K562 (cell line): ENCODE measurements around the gene QRICH1. TPM values are rescaled to one million over a fixed set of nuclear protein-coding genes. Genes with fewer than 3 reads are reported as not detected.

Experiments
- CBX1 ChIP-seq: sonication (generic); IDR thresholded peaks from 2 replicates; pipeline ENCODE4 v1.6.1; 2016; ENCODE audit warnings: antibody characterized with exemption, low read depth, mild to moderate bottlenecking
- CCNT2 ChIP-seq: IDR thresholded peaks from 2 replicates; pipeline ENCODE4 v1.6.1; 2011; ENCODE audit warnings: borderline replicate concordance, low read depth, mild to moderate bottlenecking, moderate library complexity, mixed read lengths, low read length; ENCODE audit not compliant: insufficient read length; ENCODE audit errors: extremely low read depth
- CHAMP1 ChIP-seq: fragments of 450-650 bp; IDR thresholded peaks from 2 replicates; pipeline ENCODE4 v1.6.1; 2016; ENCODE audit warnings: mild to moderate bottlenecking
- CREM ChIP-seq: IDR thresholded peaks from 2 replicates; pipeline ENCODE4 v1.6.1; 2014; ENCODE audit warnings: antibody characterized with exemption, low read depth
- CTBP1 ChIP-seq: fragments of 450-650 bp; IDR thresholded peaks from 2 replicates; pipeline ENCODE4 v1.6.1; 2016; ENCODE audit warnings: borderline replicate concordance
- CXXC5 ChIP-seq: fragments of 250-450 bp; sonication (Bioruptor Pico); IDR thresholded peaks from 2 replicates; pipeline ENCODE4 v1.8.0; 2022; ENCODE audit warnings: inconsistent platforms, mild to moderate bottlenecking, moderate library complexity
- EWSR1 ChIP-seq: fragments of 450-650 bp; IDR thresholded peaks from 2 replicates; pipeline ENCODE4 v1.6.1; 2018; ENCODE audit warnings: borderline replicate concordance, mild to moderate bottlenecking, low read depth, moderate library complexity; ENCODE audit not compliant: partially characterized antibody
- FOXJ2 ChIP-seq: fragments of 200-800 bp; sonication (Bioruptor generic); IDR thresholded peaks from 2 replicates; pipeline ENCODE4 v1.6.1; 2016; ENCODE audit warnings: missing genetic modification characterization, missing compliant biosample characterization
- FOXJ3 ChIP-seq: sonication (generic); formaldehyde crosslinking; IDR thresholded peaks from 2 replicates; pipeline ENCODE4 v1.4.0; 2020; ENCODE audit warnings: mild to moderate bottlenecking, missing genetic modification reagents
- HDAC1 ChIP-seq, 2 experiments: fragments of 450-650 bp; IDR thresholded peaks; 2 replicates each; pipeline ENCODE4 v1.6.1; 2016 to 2017; ENCODE audit warnings: inconsistent platforms in 1 of 2, mild to moderate bottlenecking in 1 of 2, moderate library complexity in 1 of 2
- KAT7 ChIP-seq: sonication (generic); formaldehyde crosslinking; IDR thresholded peaks from 2 replicates; pipeline ENCODE4 v1.8.0; 2022; ENCODE audit warnings: missing genetic modification reagents, mild to moderate bottlenecking, borderline replicate concordance
- MYC ChIP-seq, 2 experiments: fragments of 250-450 bp in 1 of 2; sonication (Bioruptor Pico) in 1 of 2; IDR thresholded peaks; 2 replicates each; pipeline versions ENCODE4 v1.5.1 to v1.6.1; 2012 to 2021; ENCODE audit warnings: low read depth in 2 of 2, borderline replicate concordance in 1 of 2, improper control_type of control experiment in 1 of 2, low read length in 1 of 2, mild to moderate bottlenecking in 1 of 2, moderate library complexity in 1 of 2
- PRPF4 ChIP-seq: fragments of 200-400 bp; formaldehyde crosslinking; IDR thresholded peaks from one replicate; pipeline ENCODE4 v1.6.1; 2017; ENCODE audit warnings: low read length, low read depth, mild to moderate bottlenecking; ENCODE audit not compliant: insufficient read depth, poor library complexity, severe bottlenecking
- TCFL5 ChIP-seq: fragments of 250-450 bp; sonication (Bioruptor Pico); conservative IDR thresholded peaks from 2 replicates; pipeline ENCODE4 v1.6.1; 2021; ENCODE audit warnings: mild to moderate bottlenecking, moderate library complexity, matching md5 sums
- TGIF2 ChIP-seq: sonication (generic); formaldehyde crosslinking; IDR thresholded peaks from 2 replicates; pipeline ENCODE4 v1.8.1; 2022; ENCODE audit warnings: mild to moderate bottlenecking, missing genetic modification reagents, moderate library complexity
- ZNF12 ChIP-seq: sonication (generic); formaldehyde crosslinking; IDR thresholded peaks from 2 replicates; pipeline ENCODE4 v1.4.0; 2020; ENCODE audit warnings: mild to moderate bottlenecking, missing genetic modification reagents
- ZNF175 ChIP-seq: fragments of 200-800 bp; sonication (Bioruptor generic); IDR thresholded peaks from 2 replicates; pipeline ENCODE4 v1.6.1; 2016; ENCODE audit warnings: low read depth, mild to moderate bottlenecking, missing genetic modification characterization, missing compliant biosample characterization
- ZNF766 ChIP-seq: fragments of 200-800 bp; sonication (Bioruptor generic); conservative IDR thresholded peaks from 2 replicates; pipeline ENCODE4 v1.6.1; 2016; ENCODE audit warnings: missing genetic modification characterization, missing compliant biosample characterization
- polyA plus RNA-seq, 8 experiments: library from polyadenylated mRNA; depleted of rRNA in 4 of 8; stranded (reverse) in 5 of 8; unstranded in 3 of 8; fragments of >200 nt; fragmentation: Nextera tagmentation in 2 of 8; fragmentation: Illumina TruSeq in 1 of 8; extraction: Ambion mirVana in 2 of 8; extraction: Trizol in 1 of 8; gene quantifications; 2 replicates each; pipeline versions ENCODE4 v1.2.1 to v1.2.3, GENCODE V29; 2011 to 2014; ENCODE audit warnings: inconsistent platforms in 1 of 8, missing spikeins in 1 of 8
- total RNA-seq, 7 experiments: library from RNA; depleted of rRNA in 6 of 7; stranded (reverse); fragments of >200 nt in 6 of 7; fragmentation: Illumina TruSeq in 2 of 7; extraction: Trizol in 2 of 7; gene quantifications; 2 replicates each; pipeline versions ENCODE4 v1.2.1 to v1.2.3, GENCODE V29; 2011 to 2021; ENCODE audit warnings: low replicate concordance in 1 of 7
- TF ChIP-seq, protein P1 (sequence below), 2 experiments: fragments of 450-650 bp in 1 of 2; sonication (generic) in 1 of 2; formaldehyde crosslinking in 1 of 2; IDR thresholded peaks in 1 of 2; conservative IDR thresholded peaks in 1 of 2; 2 replicates each; pipeline versions ENCODE4 v1.6.1 to v1.8.1; 2016 to 2023; ENCODE audit warnings: mild to moderate bottlenecking in 2 of 2, moderate library complexity in 2 of 2, inconsistent platforms in 1 of 2, missing genetic modification reagents in 1 of 2
- TF ChIP-seq, protein P2 (sequence below): fragments of 450-650 bp; IDR thresholded peaks from 2 replicates; pipeline ENCODE4 v1.6.1; 2016; ENCODE audit warnings: borderline replicate concordance

The QRICH1 gene
- total and polyA plus RNA-seq, 9 of the 15 experiments (the other 6 are each of a cell fraction or from before 2014, with no cell fraction given): 20.1 to 99.2 (median 56.7) TPM

DNA sequence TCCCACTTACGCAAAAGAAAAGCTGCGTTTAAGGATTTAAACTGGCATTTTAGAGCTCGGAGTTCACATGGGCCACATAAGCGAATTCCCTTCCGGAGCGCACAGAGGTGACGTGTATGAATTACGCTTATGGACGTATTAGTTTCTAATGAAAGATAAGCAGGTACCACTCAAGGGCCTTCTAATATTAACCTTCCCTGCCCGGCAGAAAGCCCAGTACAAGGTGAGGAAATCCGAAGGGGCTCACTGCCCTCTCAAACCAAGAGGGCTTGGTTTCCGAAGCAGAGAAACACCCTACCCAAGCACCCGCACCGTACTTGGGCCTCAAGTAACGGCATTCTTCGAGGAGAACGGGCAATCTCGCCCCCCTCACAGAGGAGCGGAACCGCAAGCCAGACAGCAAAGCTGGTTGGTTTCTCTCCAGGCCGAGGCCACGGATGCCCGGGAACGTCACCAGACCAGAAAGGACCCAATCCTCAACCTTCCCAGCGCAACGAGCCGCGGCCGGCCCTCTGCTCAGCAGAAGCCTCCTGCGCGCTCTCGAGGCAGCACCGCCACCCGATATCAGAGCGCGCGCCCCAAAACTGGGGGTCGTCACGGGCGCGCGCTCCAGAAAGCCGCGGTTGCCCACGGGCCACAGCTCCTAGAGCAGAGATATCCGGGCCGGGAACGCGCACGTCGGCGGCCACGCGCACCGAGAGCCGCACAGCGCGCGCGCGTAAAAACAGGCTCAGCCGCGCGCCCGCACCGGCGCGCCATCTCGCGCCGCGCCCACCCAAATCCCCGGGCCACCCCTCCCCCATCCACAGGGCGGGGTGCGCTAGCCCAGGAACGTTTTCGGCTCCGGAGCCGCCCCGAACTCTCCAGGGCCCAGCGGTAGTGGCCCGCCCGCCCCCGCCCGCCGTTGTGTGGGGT, 676 bp downstream of the QRICH1 start (continued):
- TF ChIP-seq ZNF12 (CRISPR knock-in tag) (no peak), PRPF4 (peak; percentile 69), HDAC1 (IDR thresholded peaks at IDR 0.05) (0 out of 4 replicates have a peak, but pooled peaks of 1 of the 2 experiments have one; percentile 14), FOXJ3 (CRISPR knock-in tag) (no peak), CCNT2 (peak; percentile 80), TCFL5 (CRISPR knock-in tag) (no peak), MYC (IDR thresholded peaks at IDR 0.05; ENCODE audit: low read depth, low read length) (peak; percentile 66; the same call in 1 of the 2 replicates), MYC (CRISPR knock-in tag; IDR thresholded peaks at IDR 0.05; ENCODE audit: borderline replicate concordance, low read depth) (no peak), TGIF2 (CRISPR knock-in tag) (peak; percentile 44; the same call in 1 of the 2 replicates), CBX1 (no peak), CTBP1 (peak; percentile 45; the same call in 1 of the 2 replicates), ZNF175 (CRISPR knock-in tag) (0 out of 2 replicates have a peak, but pooled peaks have one; percentile 29), CHAMP1 (no peak), EWSR1 (no peak), KAT7 (CRISPR knock-in tag) (0 out of 2 replicates have a peak, but pooled peaks have one; percentile 11), CREM (peak; percentile 74), CXXC5 (CRISPR knock-in tag) (peak; percentile 61), FOXJ2 (tag) (no peak), ZNF766 (peak; percentile 81)
- TF ChIP-seq, protein P1, sequence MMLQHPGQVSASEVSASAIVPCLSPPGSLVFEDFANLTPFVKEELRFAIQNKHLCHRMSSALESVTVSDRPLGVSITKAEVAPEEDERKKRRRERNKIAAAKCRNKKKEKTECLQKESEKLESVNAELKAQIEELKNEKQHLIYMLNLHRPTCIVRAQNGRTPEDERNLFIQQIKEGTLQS (IDR thresholded peaks at IDR 0.05): no peak
- TF ChIP-seq, protein P1 (CRISPR knock-in tag; conservative IDR thresholded peaks at IDR 0.05): 0 out of 2 replicates have a peak, but pooled peaks have one; percentile 17
- TF ChIP-seq, protein P2, sequence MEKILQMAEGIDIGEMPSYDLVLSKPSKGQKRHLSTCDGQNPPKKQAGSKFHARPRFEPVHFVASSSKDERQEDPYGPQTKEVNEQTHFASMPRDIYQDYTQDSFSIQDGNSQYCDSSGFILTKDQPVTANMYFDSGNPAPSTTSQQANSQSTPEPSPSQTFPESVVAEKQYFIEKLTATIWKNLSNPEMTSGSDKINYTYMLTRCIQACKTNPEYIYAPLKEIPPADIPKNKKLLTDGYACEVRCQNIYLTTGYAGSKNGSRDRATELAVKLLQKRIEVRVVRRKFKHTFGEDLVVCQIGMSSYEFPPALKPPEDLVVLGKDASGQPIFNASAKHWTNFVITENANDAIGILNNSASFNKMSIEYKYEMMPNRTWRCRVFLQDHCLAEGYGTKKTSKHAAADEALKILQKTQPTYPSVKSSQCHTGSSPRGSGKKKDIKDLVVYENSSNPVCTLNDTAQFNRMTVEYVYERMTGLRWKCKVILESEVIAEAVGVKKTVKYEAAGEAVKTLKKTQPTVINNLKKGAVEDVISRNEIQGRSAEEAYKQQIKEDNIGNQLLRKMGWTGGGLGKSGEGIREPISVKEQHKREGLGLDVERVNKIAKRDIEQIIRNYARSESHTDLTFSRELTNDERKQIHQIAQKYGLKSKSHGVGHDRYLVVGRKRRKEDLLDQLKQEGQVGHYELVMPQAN: 0 out of 2 replicates have a peak, but pooled peaks have one; percentile 43
